ENCODE data around the gene CHD6. TPM values are rescaled to one million over a fixed set of nuclear protein-coding genes. Genes with fewer than 3 reads are reported as not detected.

The CHD6 gene
- total and polyA plus RNA-seq, 3 donors from 2014 or later = 21.3 to 73.9 (median 71.5) TPM

DNA sequence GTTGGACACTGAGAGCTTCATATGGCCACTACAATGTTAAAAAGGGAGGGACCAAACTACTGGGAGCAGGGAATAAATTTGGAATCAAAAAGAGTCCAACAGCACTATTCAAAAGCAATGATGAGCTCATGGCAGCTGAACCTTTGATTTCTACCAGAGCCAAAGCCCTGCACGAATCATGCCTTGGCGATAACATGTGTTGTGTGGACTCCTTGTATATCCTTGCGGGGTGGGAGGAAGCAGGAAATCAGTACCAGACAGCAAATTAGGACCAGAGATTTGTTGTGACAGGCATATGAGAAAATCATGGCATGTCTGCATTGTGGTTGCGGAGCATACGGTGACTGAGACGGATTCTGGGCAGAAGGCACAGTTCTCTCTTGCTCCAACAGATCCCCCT lies 166.0 kb downstream of the CHD6 start:
- WGBS, 2 donors = 93% methylated on average over 6 of the region's 6 CpGs
- H3K4me1 ChIP-seq = no peaks in the 10 kb centered on the region
- intact Hi-C loops (cut with DNase I; ENCODE audit: low total_unique reads) = no loop called here
- H3K36me3 ChIP-seq (ENCODE audit: low read depth, missing control alignments) = no peaks in the 10 kb centered on the region
- H3K9me3 ChIP-seq = no peaks in the 10 kb centered on the region
- TF ChIP-seq, protein P1, sequence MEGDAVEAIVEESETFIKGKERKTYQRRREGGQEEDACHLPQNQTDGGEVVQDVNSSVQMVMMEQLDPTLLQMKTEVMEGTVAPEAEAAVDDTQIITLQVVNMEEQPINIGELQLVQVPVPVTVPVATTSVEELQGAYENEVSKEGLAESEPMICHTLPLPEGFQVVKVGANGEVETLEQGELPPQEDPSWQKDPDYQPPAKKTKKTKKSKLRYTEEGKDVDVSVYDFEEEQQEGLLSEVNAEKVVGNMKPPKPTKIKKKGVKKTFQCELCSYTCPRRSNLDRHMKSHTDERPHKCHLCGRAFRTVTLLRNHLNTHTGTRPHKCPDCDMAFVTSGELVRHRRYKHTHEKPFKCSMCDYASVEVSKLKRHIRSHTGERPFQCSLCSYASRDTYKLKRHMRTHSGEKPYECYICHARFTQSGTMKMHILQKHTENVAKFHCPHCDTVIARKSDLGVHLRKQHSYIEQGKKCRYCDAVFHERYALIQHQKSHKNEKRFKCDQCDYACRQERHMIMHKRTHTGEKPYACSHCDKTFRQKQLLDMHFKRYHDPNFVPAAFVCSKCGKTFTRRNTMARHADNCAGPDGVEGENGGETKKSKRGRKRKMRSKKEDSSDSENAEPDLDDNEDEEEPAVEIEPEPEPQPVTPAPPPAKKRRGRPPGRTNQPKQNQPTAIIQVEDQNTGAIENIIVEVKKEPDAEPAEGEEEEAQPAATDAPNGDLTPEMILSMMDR (IDR thresholded peaks at IDR 0.05) = no peak
- TF ChIP-seq POLR2A (IDR thresholded peaks at IDR 0.05) = no peak
- H3K4me3 ChIP-seq = no peak overlapping the region
- H3K27ac ChIP-seq = no peak overlapping the region
- no peaks in the 10 kb centered on the region for H3K27me3 ChIP-seq
- DNase-seq = no peak

DNA sequence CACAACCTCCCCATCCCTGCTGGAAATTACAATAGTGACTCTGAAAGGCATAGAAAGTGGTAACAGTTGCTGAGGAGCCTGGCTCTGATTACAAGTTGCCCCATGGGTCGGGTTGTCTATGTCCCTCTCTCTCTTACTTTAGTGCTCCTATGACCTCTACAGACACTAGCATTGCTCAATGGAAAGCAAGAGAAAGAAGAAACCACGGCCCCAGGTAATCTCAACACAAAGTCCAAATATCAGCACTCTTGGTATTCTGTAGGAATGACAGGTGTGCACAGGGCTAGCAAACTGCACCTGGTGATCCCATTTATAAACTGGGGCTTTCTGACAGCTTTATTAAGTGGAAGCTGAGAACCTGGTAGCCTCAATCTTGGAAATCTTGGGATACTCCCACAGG lies 171.2 kb downstream of the CHD6 start:
- no peak overlapping the region for H3K27ac ChIP-seq
- no peaks in the 10 kb centered on the region for H3K36me3 ChIP-seq (ENCODE audit: low read depth, missing control alignments)
- H3K27me3 ChIP-seq = no peaks in the 10 kb centered on the region
- TF ChIP-seq POLR2A (IDR thresholded peaks at IDR 0.05) = no peak
- TF ChIP-seq, protein P1 (IDR thresholded peaks at IDR 0.05) = no peak
- no peaks in the 10 kb centered on the region for H3K9me3 ChIP-seq
- 84 to 100% methylated on average over 1 to 2 of the region's 2 CpGs for WGBS, 2 donors
- H3K4me1 ChIP-seq = no peaks in the 10 kb centered on the region
- DNase-seq = no peak
- H3K4me3 ChIP-seq = no peak overlapping the region
- intact Hi-C loops (cut with DNase I; ENCODE audit: low total_unique reads) = no loop called here

DNA sequence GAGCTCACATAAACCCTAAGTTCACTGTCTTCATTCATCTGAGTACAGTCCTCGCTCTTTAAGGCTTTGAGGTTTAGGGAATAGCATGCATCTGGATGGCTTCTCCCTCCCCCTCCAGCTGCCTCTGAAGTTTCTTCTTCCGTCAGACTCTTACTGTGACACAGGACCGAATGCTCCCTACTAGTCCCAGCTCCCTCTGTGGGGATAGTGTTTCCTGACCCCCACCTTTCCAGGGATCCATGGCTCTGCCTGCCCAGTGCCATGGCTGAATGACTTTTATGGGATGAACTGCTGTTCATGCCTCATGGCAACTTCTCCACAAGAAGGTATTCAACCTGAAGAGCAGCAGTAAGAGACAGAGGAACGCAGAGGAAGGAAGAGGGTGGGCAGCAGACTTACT lies 171.7 kb downstream of the CHD6 start:
- no peak for TF ChIP-seq POLR2A (IDR thresholded peaks at IDR 0.05)
- TF ChIP-seq, protein P1 (IDR thresholded peaks at IDR 0.05) = no peak
- H3K27me3 ChIP-seq = no peaks in the 10 kb centered on the region
- 92 to 94% methylated on average over 4 of the region's 4 CpGs for WGBS, 2 donors
- H3K4me3 ChIP-seq = no peak overlapping the region
- H3K36me3 ChIP-seq (ENCODE audit: low read depth, missing control alignments) = no peaks in the 10 kb centered on the region
- DNase-seq = no peak
- H3K27ac ChIP-seq = no peak overlapping the region
- H3K9me3 ChIP-seq = no peaks in the 10 kb centered on the region
- intact Hi-C loops (cut with DNase I; ENCODE audit: low total_unique reads) = no loop called here
- H3K4me1 ChIP-seq = no peaks in the 10 kb centered on the region

DNA sequence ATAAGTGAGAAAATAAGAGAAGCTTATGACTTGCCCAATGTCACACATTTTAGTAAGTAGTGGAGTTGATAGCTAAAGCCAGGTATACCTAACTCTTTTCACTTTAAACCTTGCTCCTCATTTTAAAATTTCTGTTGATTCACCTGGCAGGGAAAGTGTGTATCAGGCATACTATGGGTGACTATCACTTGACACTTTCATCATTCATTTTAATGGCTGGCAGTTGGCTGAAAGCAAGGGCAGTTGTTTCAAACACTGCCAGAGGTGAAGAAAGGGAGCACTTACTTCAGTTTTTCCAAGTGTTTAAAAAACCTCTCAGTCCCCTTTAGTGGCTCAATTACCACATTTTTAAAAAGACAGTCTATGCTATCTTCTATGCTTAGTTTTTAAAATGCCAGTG lies 173.4 kb downstream of the CHD6 start:
- no peaks in the 10 kb centered on the region for H3K4me1 ChIP-seq
- no peaks in the 10 kb centered on the region for H3K36me3 ChIP-seq (ENCODE audit: low read depth, missing control alignments)
- intact Hi-C loops (cut with DNase I; ENCODE audit: low total_unique reads) = no loop called here
- TF ChIP-seq POLR2A (IDR thresholded peaks at IDR 0.05) = no peak
- TF ChIP-seq, protein P1 (IDR thresholded peaks at IDR 0.05) = no peak
- H3K9me3 ChIP-seq = no peaks in the 10 kb centered on the region
- no peaks in the 10 kb centered on the region for H3K27me3 ChIP-seq
- no peak for DNase-seq
- no peak overlapping the region for H3K4me3 ChIP-seq
- no peak overlapping the region for H3K27ac ChIP-seq

DNA sequence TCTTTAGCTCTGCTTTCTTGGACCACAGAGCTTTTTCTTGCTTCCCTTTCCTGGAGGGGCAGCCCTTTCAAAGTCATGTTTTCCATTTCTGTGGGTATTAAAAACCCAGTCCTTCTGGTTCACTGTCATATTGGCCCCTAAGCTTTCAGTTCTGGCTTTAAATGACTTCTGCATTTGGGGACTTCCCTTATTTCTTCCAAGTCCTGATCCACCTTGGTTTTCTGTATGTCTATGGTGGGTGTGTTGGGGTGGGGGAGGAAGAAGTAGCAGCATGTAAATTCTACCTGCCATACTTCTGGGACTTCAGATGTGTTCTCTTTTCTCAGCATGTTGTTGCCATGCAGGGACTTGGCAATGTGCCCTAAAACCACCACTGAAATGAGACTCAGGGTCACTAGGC lies 174.5 kb downstream of the CHD6 start:
- no peaks in the 10 kb centered on the region for H3K9me3 ChIP-seq
- H3K4me1 ChIP-seq = no peaks in the 10 kb centered on the region
- H3K27ac ChIP-seq = no peak overlapping the region
- intact Hi-C loops (cut with DNase I; ENCODE audit: low total_unique reads) = no loop called here
- DNase-seq = no peak
- no peaks in the 10 kb centered on the region for H3K36me3 ChIP-seq (ENCODE audit: low read depth, missing control alignments)
- TF ChIP-seq, protein P1 (IDR thresholded peaks at IDR 0.05) = no peak
- TF ChIP-seq POLR2A (IDR thresholded peaks at IDR 0.05) = no peak
- no peaks in the 10 kb centered on the region for H3K27me3 ChIP-seq
- H3K4me3 ChIP-seq = no peak overlapping the region

All from testis (tissue), 3 donors.